GM13977 (cell line): ENCODE data around the gene SPINK1.
A peak's percentile ranks its signal among the peaks of the same experiment; 100 is the strongest.
"Not testable (repeated sequence)": the region's sequence is repeated elsewhere in the genome, so short reads cannot be mapped to it uniquely, and the experiment has no call there.

ENCODE experiments used
- DNase-seq: peaks from one replicate; pipeline ENCODE4 v3.0.0; 2012; ENCODE audit warnings: low spot score
- CTCF ChIP-seq: IDR thresholded peaks from 2 replicates; pipeline ENCODE4 v1.5.1; 2012; ENCODE audit warnings: mild to moderate bottlenecking, control low read depth; ENCODE audit not compliant: insufficient read depth; ENCODE audit errors: extremely low read depth, missing control alignments
- in situ Hi-C: fragments of 300-500 bp; cut with MboI; formaldehyde crosslinking; loops from one replicate; pipeline ENCODE4 v1.12.0; 2022; ENCODE audit warnings: low sequenced_read_pairs, low pct_unique_long_range_greater_than_20kb, mixed read lengths, inconsistent platforms; ENCODE audit not compliant: unreplicated experiment

SPINK1 gene

GRCh38 chr5:147822686-147823491 lies 8.6 kb downstream of the SPINK1 start:
- TF ChIP-seq CTCF, result peak; percentile 83
- in situ Hi-C loops, result loop anchor here (25.0 kb wide), 1 partner anchor 186 kb away; no protein-coding TSS in a partner anchor
- peak; percentile 34 for DNase-seq

- DNase-seq, result not testable (repeated sequence)
- in situ Hi-C loops, result loop anchor here (25.0 kb wide), 1 partner anchor 185 kb away; no protein-coding TSS in a partner anchor
Observed at GRCh38 chr5:147822222-147822621, 9.2 kb downstream of the SPINK1 start.

GRCh38 chr5:147821766-147822165 lies 9.7 kb downstream of the SPINK1 start:
- TF ChIP-seq CTCF, result no peak
- DNase-seq, result no peak
- in situ Hi-C loops, result loop anchor here (25.0 kb wide), 1 partner anchor 184 kb away; no protein-coding TSS in a partner anchor

GRCh38 chr5:147819261-147819770 lies 12.2 kb downstream of the SPINK1 start:
- in situ Hi-C loops, result loop anchor here (25.0 kb wide), 1 partner anchor 182 kb away; no protein-coding TSS in a partner anchor
- DNase-seq, result no peak
- no peak for TF ChIP-seq CTCF

- in situ Hi-C loops, result loop anchor here (25.0 kb wide), 1 partner anchor 181 kb away; no protein-coding TSS in a partner anchor
- no peak for DNase-seq
- no peak for TF ChIP-seq CTCF
Observed at GRCh38 chr5:147818290-147818689, 13.2 kb downstream of the SPINK1 start.

- in situ Hi-C loops, result loop anchor here (25.0 kb wide), 1 partner anchor 176 kb away; no protein-coding TSS in a partner anchor
- TF ChIP-seq CTCF, result no peak
- no peak for DNase-seq
Observed at GRCh38 chr5:147813696-147814095, 17.8 kb downstream of the SPINK1 start.
